Epithelial cell of prostate (primary cell): ENCODE data around the gene CARHSP1.
"Not testable (repeated sequence)": the region's sequence is repeated elsewhere in the genome, so short reads cannot be mapped to it uniquely, and the experiment has no call there.

Experiments used
- DNase-seq: peaks from one replicate; pipeline ENCODE4 v3.0.0-alpha.2; 2011; ENCODE audit warnings: low read depth, low spot score
- H3K27ac ChIP-seq: fragments of 450-650 bp; 2 replicates; pipeline ENCODE4 v1.5.1; 2017; ENCODE audit warnings: mild to moderate bottlenecking

Gene CARHSP1

GRCh38 chr16:8804313-8804712, 64.5 kb downstream of the CARHSP1 start:
- no peak for DNase-seq
- no peak overlapping the region for H3K27ac ChIP-seq

DNA sequence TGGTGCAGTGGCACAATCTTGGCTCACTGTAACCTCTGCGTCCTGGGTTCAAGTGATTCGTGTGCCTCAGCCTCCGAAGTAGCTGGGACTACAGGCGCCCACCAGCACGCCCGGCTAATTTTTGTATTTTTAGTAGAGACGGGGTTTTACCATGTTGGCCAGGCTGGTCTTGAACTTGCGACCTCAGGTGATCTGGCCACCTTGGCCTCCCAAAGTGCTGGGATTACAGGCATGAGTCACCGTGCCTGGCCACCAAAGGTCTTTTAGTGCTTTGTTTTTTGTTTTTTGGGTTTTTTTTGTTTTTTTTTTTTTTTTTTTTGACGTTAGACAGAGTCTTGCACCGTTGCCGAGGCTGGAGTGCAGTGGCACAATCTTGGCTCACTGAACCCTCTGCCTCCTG, 65.1 kb downstream of the CARHSP1 start:
- DNase-seq, H3K27ac ChIP-seq: not testable (repeated sequence)
